ENCODE measurements around the gene TCAF1.

DNA sequence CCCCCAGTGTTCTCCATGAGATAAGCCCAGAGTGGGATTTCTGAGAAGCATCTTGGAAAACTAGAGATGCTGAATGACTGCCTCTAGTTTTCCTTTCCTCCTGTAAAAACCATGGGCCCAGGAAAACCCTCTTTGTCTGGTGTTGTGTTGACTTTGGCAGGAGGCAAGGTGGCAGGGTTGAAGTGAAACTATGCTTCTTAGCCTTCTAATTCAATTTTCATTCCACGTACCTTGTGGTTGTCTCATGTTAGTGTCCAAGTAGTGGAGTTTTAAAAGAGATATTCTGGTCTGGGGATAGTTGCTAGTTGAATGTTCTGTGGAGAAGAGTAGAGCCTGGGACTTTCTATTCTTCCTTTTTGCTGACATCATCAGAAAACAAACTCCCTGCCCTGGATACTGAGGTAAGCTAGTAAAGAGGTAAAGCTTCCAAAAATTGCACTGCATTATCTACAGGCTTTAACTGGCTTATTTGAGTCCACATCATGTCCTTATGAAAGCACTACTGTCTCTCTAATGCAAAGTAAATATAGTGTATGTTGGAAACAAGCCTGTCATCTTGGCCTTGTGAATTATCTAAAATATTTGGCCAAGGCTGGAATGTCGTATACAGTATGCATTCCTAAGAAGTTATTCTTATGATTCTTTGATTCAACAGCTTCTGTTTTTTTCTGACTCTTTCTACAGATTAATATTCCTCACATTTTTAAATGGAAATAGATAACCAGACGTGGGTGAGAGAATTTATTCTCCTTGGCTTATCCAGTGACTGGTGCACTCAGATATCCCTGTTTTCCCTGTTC is 32.8 kb upstream of the TCAF1 start, which contains the start of gene OR2F2:
- TF ChIP-seq POLR2A (IDR thresholded peaks at IDR 0.05) (no peak), CTCF (IDR thresholded peaks at IDR 0.05) (no peak), POLR2AphosphoS5 (IDR thresholded peaks at IDR 0.05) (no peak), EP300 (IDR thresholded peaks at IDR 0.05; ENCODE audit: low read depth) (no peak)

All from transverse colon (tissue), 4 donors.